ENCODE results near the gene USP16.

- TF ChIP-seq GATA3 (IDR thresholded peaks at IDR 0.05; ENCODE audit: low read depth, low read length) = no peak
- no peak for TF ChIP-seq GATA2 (IDR thresholded peaks at IDR 0.05; ENCODE audit: low read depth, low read length)
Measured at GRCh38 chr21:29102791-29103257, 78.4 kb downstream of the USP16 start.

Measured in SH-SY5Y (cell line).